CD14-positive monocyte (primary cell): ENCODE measurements around the gene PLXDC2. TPM values are rescaled to one million over a fixed set of nuclear protein-coding genes. Genes with fewer than 3 reads are reported as not detected.
A peak's percentile ranks its signal among the peaks of the same experiment; 100 is the strongest.

Source experiments
- DNase-seq, 3 donors: peaks; one replicate each; pipeline ENCODE4 v3.0.0-alpha.2; 2011 to 2022
- H2AFZ ChIP-seq: 2 replicates; pipeline ENCODE4 v1.6.0; 2012; ENCODE audit warnings: mild to moderate bottlenecking, low read depth, low read length, inconsistent platforms; ENCODE audit not compliant: insufficient read depth, poor library complexity, severe bottlenecking
- H3K27ac ChIP-seq, 2 donors: 1 replicate in 1 of 2; 2 replicates in 1 of 2; pipeline ENCODE4 v1.5.1; 2012 to 2013; ENCODE audit warnings: low read length in 2 of 2, control low read depth in 1 of 2, inconsistent platforms in 1 of 2, low read depth in 1 of 2, mild to moderate bottlenecking in 1 of 2
- H3K27me3 ChIP-seq, 2 donors: one replicate each; pipeline versions ENCODE4 v1.6.0 to v1.6.1; 2011 to 2013; ENCODE audit warnings: low read length in 2 of 2; ENCODE audit not compliant: control insufficient read depth in 2 of 2, insufficient read depth in 2 of 2
- H3K36me3 ChIP-seq, 2 donors: replicated peaks in 1 of 2; 1 replicate in 1 of 2; 2 replicates in 1 of 2; pipeline versions ENCODE4 v1.5.1 to v1.6.1; 2012 to 2013; ENCODE audit warnings: low read length in 2 of 2, control low read depth in 1 of 2, inconsistent platforms in 1 of 2, mild to moderate bottlenecking in 1 of 2; ENCODE audit not compliant: insufficient read depth in 2 of 2, control insufficient read depth in 1 of 2
- H3K4me1 ChIP-seq, 2 donors: 1 replicate in 1 of 2; 2 replicates in 1 of 2; pipeline versions ENCODE4 v1.5.1 to v1.6.1; 2012 to 2013; ENCODE audit warnings: low read length in 2 of 2, control low read depth in 1 of 2, inconsistent platforms in 1 of 2, mild to moderate bottlenecking in 1 of 2, moderate library complexity in 1 of 2; ENCODE audit not compliant: insufficient read depth in 2 of 2, control insufficient read depth in 1 of 2
- H3K4me2 ChIP-seq: replicated peaks from 2 replicates; pipeline ENCODE3; 2012; ENCODE audit warnings: low read length, moderate library complexity, mild to moderate bottlenecking; ENCODE audit not compliant: poor library complexity, severe bottlenecking; ENCODE audit errors: extremely low read depth
- H3K4me3 ChIP-seq, 3 experiments: fragments of 200-600 bp in 1 of 3; sonication (generic) in 1 of 3; replicated peaks in 1 of 3; 1 replicate in 2 of 3; 2 replicates in 1 of 3; pipeline ENCODE4 v1.5.1; 2011 to 2013; ENCODE audit warnings: low read length in 3 of 3, mild to moderate bottlenecking in 3 of 3, control low read depth in 2 of 3, low read depth in 2 of 3, inconsistent platforms in 1 of 3, moderate library complexity in 1 of 3
- H3K79me2 ChIP-seq: 2 replicates; pipeline ENCODE4 v1.6.0; 2012; ENCODE audit warnings: mild to moderate bottlenecking, control low read depth, inconsistent platforms, low read length, moderate library complexity; ENCODE audit not compliant: insufficient read depth
- H3K9ac ChIP-seq: 2 replicates; pipeline ENCODE4 v1.6.0; 2017; ENCODE audit warnings: low read length, mild to moderate bottlenecking; ENCODE audit not compliant: insufficient read depth, poor library complexity, severe bottlenecking
- H3K9me3 ChIP-seq, 2 donors: replicated peaks in 1 of 2; 1 replicate in 1 of 2; 2 replicates in 1 of 2; pipeline versions ENCODE4 v1.5.1 to v1.6.1; 2012 to 2013; ENCODE audit warnings: low read length in 2 of 2, control low read depth in 1 of 2; ENCODE audit not compliant: control insufficient read depth in 1 of 2, insufficient read depth in 1 of 2
- H4K20me1 ChIP-seq: 2 replicates; pipeline ENCODE4 v1.6.0; 2012; ENCODE audit warnings: mild to moderate bottlenecking, low read length, control low read depth, moderate library complexity; ENCODE audit not compliant: insufficient read depth
- H3K27ac Mint-ChIP-seq, 7 donors: one replicate each; pipeline ENCODE4 v1.8.0; 2020; ENCODE audit warnings: mild to moderate bottlenecking in 7 of 7, mixed read lengths in 7 of 7, moderate library complexity in 6 of 7, inconsistent platforms in 2 of 7
- H3K27me3 Mint-ChIP-seq, 3 donors: one replicate each; pipeline ENCODE4 v1.8.0; 2021 to 2022; ENCODE audit warnings: low read depth in 3 of 3, mild to moderate bottlenecking in 3 of 3, mixed read lengths in 3 of 3, moderate library complexity in 3 of 3, inconsistent platforms in 1 of 3
- H3K36me3 Mint-ChIP-seq, 2 donors: one replicate each; pipeline ENCODE4 v1.8.0; 2020; ENCODE audit warnings: mixed read lengths in 2 of 2, inconsistent platforms in 1 of 2, mild to moderate bottlenecking in 1 of 2
- H3K4me1 Mint-ChIP-seq: one replicate; pipeline ENCODE4 v1.8.0; 2020; ENCODE audit warnings: mild to moderate bottlenecking, mixed read lengths
- H3K4me3 Mint-ChIP-seq, 2 donors: one replicate each; pipeline ENCODE4 v1.8.0; 2020; ENCODE audit warnings: mild to moderate bottlenecking in 2 of 2, mixed read lengths in 2 of 2, moderate library complexity in 1 of 2
- H3K9me3 Mint-ChIP-seq, 7 donors: one replicate each; pipeline ENCODE4 v1.8.0; 2020 to 2022; ENCODE audit warnings: mixed read lengths in 7 of 7, mild to moderate bottlenecking in 6 of 7, moderate library complexity in 6 of 7, inconsistent platforms in 2 of 7
- WGBS: methylation state at CpG from one replicate; pipeline ENCODE4 v1.1.5; 2013; ENCODE audit warnings: missing lambda C conversion rate; ENCODE audit not compliant: insufficient coverage; 5-methylcytosine and 5-hydroxymethylcytosine counted together
- intact Hi-C, 2 donors: fragments of 100-400 bp; cut with micrococcal nuclease; formaldehyde crosslinking; loops; one replicate each; pipeline versions ENCODE4 v1.15.0 to v1.15.1; 2023
- polyA plus RNA-seq, 3 donors: library from polyadenylated mRNA; depleted of rRNA in 1 of 3; unstranded in 2 of 3; stranded (reverse) in 1 of 3; fragments of 300-500 nt in 2 of 3; fragments of >200 nt in 1 of 3; fragmentation: Illumina TruSeq in 2 of 3; gene quantifications; 1 replicate in 2 of 3; 2 replicates in 1 of 3; pipeline ENCODE4 v1.2.3, GENCODE V29; 2012 to 2021
- TF ChIP-seq, protein P1 (sequence below): fragments of 200-600 bp; IDR thresholded peaks from one replicate; pipeline ENCODE4 v1.8.0; 2022; ENCODE audit warnings: antibody characterized with exemption, mild to moderate bottlenecking

PLXDC2 gene
- polyA plus RNA-seq, 3 donors: 37.5 to 128 (median 93.6) TPM

DNA sequence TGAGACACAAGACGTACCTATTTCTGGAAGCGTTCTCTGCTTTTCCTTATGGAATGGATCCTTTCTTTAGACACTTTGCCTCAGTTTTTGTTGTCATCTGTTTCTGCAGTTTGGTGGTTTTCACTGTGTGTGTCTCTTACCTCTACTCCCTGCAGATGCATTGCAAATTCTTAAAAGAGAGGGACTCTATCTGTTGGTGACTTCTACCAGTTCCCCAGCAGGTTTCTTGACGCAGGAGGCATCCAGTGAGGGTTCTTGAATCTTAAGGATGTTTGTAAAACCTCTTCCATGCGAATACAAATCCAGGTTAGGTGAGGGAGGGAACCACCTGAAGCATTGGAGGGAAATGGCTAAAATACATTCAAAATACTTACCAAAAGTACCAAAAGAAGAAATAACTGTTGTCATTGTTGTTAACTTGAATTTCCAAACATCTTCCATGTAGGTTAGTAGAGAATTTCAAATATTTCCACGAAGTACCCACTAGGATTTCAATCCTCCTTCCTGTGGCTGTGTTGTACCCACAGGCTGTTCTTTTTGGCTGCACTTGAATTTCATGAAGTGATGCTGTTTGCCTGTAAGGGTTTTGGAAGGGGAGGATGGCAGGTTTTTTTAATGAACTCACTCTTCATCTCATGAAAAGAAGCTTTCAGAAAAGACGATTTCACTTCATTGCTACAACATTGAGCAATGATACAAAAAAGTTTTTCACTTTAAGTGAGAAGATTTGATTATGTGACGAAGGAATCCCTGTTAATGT, 32.2 kb downstream of the PLXDC2 start:
- intact Hi-C loops: no loop called here
- Histone ChIP-seq H2AFZ (no peak overlapping the region), H3K36me3 (peaks cover 0 to 22% of the 10 kb centered on the region in 2 donors), H3K4me3 (no peak overlapping the region), H3K79me2 (peaks cover 98% of the 10 kb centered on the region), H3K9me3 (no peaks in the 10 kb centered on the region), H3K9ac (no peak overlapping the region), H4K20me1 (peaks cover 100% of the 10 kb centered on the region), H3K27me3 (no peaks in the 10 kb centered on the region), H3K27ac (peak overlapping the region in 1 of 2 donors; percentile 12), H3K4me2 (no peak overlapping the region), H3K4me1 (no peaks in the 10 kb centered on the region)
- H3K4me3 Mint-ChIP-seq: no peak overlapping the region
- TF ChIP-seq, protein P1, sequence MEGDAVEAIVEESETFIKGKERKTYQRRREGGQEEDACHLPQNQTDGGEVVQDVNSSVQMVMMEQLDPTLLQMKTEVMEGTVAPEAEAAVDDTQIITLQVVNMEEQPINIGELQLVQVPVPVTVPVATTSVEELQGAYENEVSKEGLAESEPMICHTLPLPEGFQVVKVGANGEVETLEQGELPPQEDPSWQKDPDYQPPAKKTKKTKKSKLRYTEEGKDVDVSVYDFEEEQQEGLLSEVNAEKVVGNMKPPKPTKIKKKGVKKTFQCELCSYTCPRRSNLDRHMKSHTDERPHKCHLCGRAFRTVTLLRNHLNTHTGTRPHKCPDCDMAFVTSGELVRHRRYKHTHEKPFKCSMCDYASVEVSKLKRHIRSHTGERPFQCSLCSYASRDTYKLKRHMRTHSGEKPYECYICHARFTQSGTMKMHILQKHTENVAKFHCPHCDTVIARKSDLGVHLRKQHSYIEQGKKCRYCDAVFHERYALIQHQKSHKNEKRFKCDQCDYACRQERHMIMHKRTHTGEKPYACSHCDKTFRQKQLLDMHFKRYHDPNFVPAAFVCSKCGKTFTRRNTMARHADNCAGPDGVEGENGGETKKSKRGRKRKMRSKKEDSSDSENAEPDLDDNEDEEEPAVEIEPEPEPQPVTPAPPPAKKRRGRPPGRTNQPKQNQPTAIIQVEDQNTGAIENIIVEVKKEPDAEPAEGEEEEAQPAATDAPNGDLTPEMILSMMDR: no peak
- H3K36me3 Mint-ChIP-seq: peaks cover 33 to 36% of the 10 kb centered on the region in 2 donors
- peaks cover 0 to 11% (median 4%) of the 10 kb centered on the region in 7 donors for H3K9me3 Mint-ChIP-seq
- DNase-seq: no peak
- 100% methylated on average over 3 of the region's 7 CpGs for WGBS
- H3K27ac Mint-ChIP-seq: peak overlapping the region in 2 of 7 donors; percentile 7 to 65
- peaks cover 0 to 2% (median 0%) of the 10 kb centered on the region in 3 donors for H3K27me3 Mint-ChIP-seq
- H3K4me1 Mint-ChIP-seq: peaks cover 17% of the 10 kb centered on the region

DNA sequence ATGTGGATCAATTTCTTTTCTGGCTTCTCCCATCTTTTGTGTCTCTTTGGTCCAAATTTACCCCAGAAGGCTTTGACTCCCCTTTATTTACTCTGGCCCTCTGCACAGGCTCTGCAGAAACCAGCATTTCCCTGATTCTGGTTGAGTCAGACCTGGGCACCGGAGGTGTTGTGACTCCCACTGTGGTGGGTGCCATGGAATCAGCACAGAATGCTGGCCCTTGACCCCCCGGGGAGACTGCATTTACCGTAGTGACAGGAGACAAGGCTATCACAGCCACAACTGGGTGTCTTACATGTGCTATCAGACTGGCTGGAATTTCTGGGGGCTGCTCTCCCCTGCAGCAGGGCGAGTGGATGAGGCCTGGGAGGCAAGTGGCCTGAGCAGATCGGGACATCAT, 37.6 kb downstream of the PLXDC2 start:
- Histone ChIP-seq H3K27ac (no peak overlapping the region), H3K4me1 (no peaks in the 10 kb centered on the region), H3K9me3 (no peaks in the 10 kb centered on the region), H3K4me3 (no peak overlapping the region), H3K79me2 (peaks cover 98% of the 10 kb centered on the region), H4K20me1 (peaks cover 100% of the 10 kb centered on the region), H3K4me2 (no peak overlapping the region), H3K9ac (no peak overlapping the region), H3K36me3 (peaks cover 0 to 9% of the 10 kb centered on the region in 2 donors), H3K27me3 (no peaks in the 10 kb centered on the region), H2AFZ (no peak overlapping the region)
- intact Hi-C loops: no loop called here
- Mint-ChIP-seq H3K27ac (peak overlapping the region in 2 of 7 donors; percentile 60 to 83), H3K27me3 (peaks cover 0 to 2% (median 0%) of the 10 kb centered on the region in 3 donors), H3K9me3 (peaks cover 0 to 3% (median 0%) of the 10 kb centered on the region in 7 donors), H3K36me3 (peaks cover 25 to 36% of the 10 kb centered on the region in 2 donors), H3K4me1 (no peaks in the 10 kb centered on the region), H3K4me3 (no peak overlapping the region)
- DNase-seq: no peak
- TF ChIP-seq, protein P1: no peak
- 97% methylated on average over 3 of the region's 5 CpGs for WGBS
